ENCODE results near the gene CHST11.

Gene CHST11

GRCh38 chr12:104423273-104423672, 33.5 kb upstream of the CHST11 start:
- H3K4me3 ChIP-seq (ENCODE audit: low read depth in 1 of 2, low read length in 2 of 2), result no peak overlapping the region
- no peak overlapping the region for H3K9ac ChIP-seq (ENCODE audit: low read depth, low read length)
- H2AFZ ChIP-seq (ENCODE audit: low read depth, low read length), result no peak overlapping the region
- H3K4me2 ChIP-seq (ENCODE audit: insufficient read depth, low read length), result no peak overlapping the region
- H3K27me3 ChIP-seq (ENCODE audit: insufficient read depth, low read length, poor library complexity), result no peaks in the 10 kb centered on the region
- ATAC-seq (ENCODE audit: insufficient read depth, low read depth) (no peak), DNase-seq (no peak)
- no peaks in the 10 kb centered on the region for H3K9me3 ChIP-seq (ENCODE audit: insufficient read depth, low read length, severe bottlenecking)
- TF ChIP-seq EZH2 (IDR thresholded peaks at IDR 0.05; ENCODE audit: borderline replicate concordance, low read depth, low read length, severe bottlenecking), result no peak
- no peak for TF ChIP-seq CTCF (IDR thresholded peaks at IDR 0.05; ENCODE audit: borderline replicate concordance, extremely low read depth, low read length, poor library complexity, severe bottlenecking)
- no peak overlapping the region for H3K27ac ChIP-seq (ENCODE audit: low read length)
- H4K20me1 ChIP-seq (ENCODE audit: insufficient read depth, low read length), result no peaks in the 10 kb centered on the region
- no peaks in the 10 kb centered on the region for H3K4me1 ChIP-seq (ENCODE audit: insufficient read depth, low read length)
- H3K79me2 ChIP-seq (ENCODE audit: insufficient read depth, low read length), result no peaks in the 10 kb centered on the region
- no peaks in the 10 kb centered on the region for H3K36me3 ChIP-seq (ENCODE audit: insufficient read depth, low read length)

GRCh38 chr12:104423809-104424208, 32.9 kb upstream of the CHST11 start:
- no peak overlapping the region for H3K4me2 ChIP-seq (ENCODE audit: insufficient read depth, low read length)
- ATAC-seq (ENCODE audit: insufficient read depth, low read depth) (no peak), DNase-seq (no peak)
- H3K27ac ChIP-seq (ENCODE audit: low read length), result no peak overlapping the region
- no peaks in the 10 kb centered on the region for H4K20me1 ChIP-seq (ENCODE audit: insufficient read depth, low read length)
- H3K4me3 ChIP-seq (ENCODE audit: low read depth in 1 of 2, low read length in 2 of 2), result no peak overlapping the region
- H3K9me3 ChIP-seq (ENCODE audit: insufficient read depth, low read length, severe bottlenecking), result no peaks in the 10 kb centered on the region
- no peaks in the 10 kb centered on the region for H3K4me1 ChIP-seq (ENCODE audit: insufficient read depth, low read length)
- H2AFZ ChIP-seq (ENCODE audit: low read depth, low read length), result no peak overlapping the region
- H3K9ac ChIP-seq (ENCODE audit: low read depth, low read length), result no peak overlapping the region
- H3K79me2 ChIP-seq (ENCODE audit: insufficient read depth, low read length), result no peaks in the 10 kb centered on the region
- no peaks in the 10 kb centered on the region for H3K27me3 ChIP-seq (ENCODE audit: insufficient read depth, low read length, poor library complexity)
- TF ChIP-seq CTCF (IDR thresholded peaks at IDR 0.05; ENCODE audit: borderline replicate concordance, extremely low read depth, low read length, poor library complexity, severe bottlenecking) (no peak), EZH2 (IDR thresholded peaks at IDR 0.05; ENCODE audit: borderline replicate concordance, low read depth, low read length, severe bottlenecking) (no peak)
- H3K36me3 ChIP-seq (ENCODE audit: insufficient read depth, low read length), result no peaks in the 10 kb centered on the region

- TF ChIP-seq EZH2 (IDR thresholded peaks at IDR 0.05; ENCODE audit: borderline replicate concordance, low read depth, low read length, severe bottlenecking) (no peak), CTCF (IDR thresholded peaks at IDR 0.05; ENCODE audit: borderline replicate concordance, extremely low read depth, low read length, poor library complexity, severe bottlenecking) (no peak)
- Histone ChIP-seq H2AFZ (ENCODE audit: low read depth, low read length) (no peak overlapping the region), H3K27ac (ENCODE audit: low read length) (no peak overlapping the region), H3K27me3 (ENCODE audit: insufficient read depth, low read length, poor library complexity) (no peaks in the 10 kb centered on the region), H3K4me3 (ENCODE audit: low read depth in 1 of 2, low read length in 2 of 2) (no peak overlapping the region), H4K20me1 (ENCODE audit: insufficient read depth, low read length) (no peaks in the 10 kb centered on the region), H3K9me3 (ENCODE audit: insufficient read depth, low read length, severe bottlenecking) (no peaks in the 10 kb centered on the region), H3K9ac (ENCODE audit: low read depth, low read length) (no peak overlapping the region), H3K79me2 (ENCODE audit: insufficient read depth, low read length) (no peaks in the 10 kb centered on the region), H3K4me2 (ENCODE audit: insufficient read depth, low read length) (no peak overlapping the region), H3K36me3 (ENCODE audit: insufficient read depth, low read length) (no peaks in the 10 kb centered on the region), H3K4me1 (ENCODE audit: insufficient read depth, low read length) (no peaks in the 10 kb centered on the region)
- ATAC-seq (ENCODE audit: insufficient read depth, low read depth) (no peak), DNase-seq (no peak)
Measured at GRCh38 chr12:104424955-104425354, 31.8 kb upstream of the CHST11 start.

- TF ChIP-seq CTCF (IDR thresholded peaks at IDR 0.05; ENCODE audit: borderline replicate concordance, extremely low read depth, low read length, poor library complexity, severe bottlenecking) (no peak), EZH2 (IDR thresholded peaks at IDR 0.05; ENCODE audit: borderline replicate concordance, low read depth, low read length, severe bottlenecking) (no peak)
- no peak overlapping the region for H2AFZ ChIP-seq (ENCODE audit: low read depth, low read length)
- H3K27me3 ChIP-seq (ENCODE audit: insufficient read depth, low read length, poor library complexity), result no peaks in the 10 kb centered on the region
- H3K79me2 ChIP-seq (ENCODE audit: insufficient read depth, low read length), result no peaks in the 10 kb centered on the region
- no peak overlapping the region for H3K27ac ChIP-seq (ENCODE audit: low read length)
- no peaks in the 10 kb centered on the region for H3K36me3 ChIP-seq (ENCODE audit: insufficient read depth, low read length)
- no peaks in the 10 kb centered on the region for H3K4me1 ChIP-seq (ENCODE audit: insufficient read depth, low read length)
- no peaks in the 10 kb centered on the region for H3K9me3 ChIP-seq (ENCODE audit: insufficient read depth, low read length, severe bottlenecking)
- H3K4me2 ChIP-seq (ENCODE audit: insufficient read depth, low read length), result no peak overlapping the region
- DNase-seq (no peak), ATAC-seq (ENCODE audit: insufficient read depth, low read depth) (no peak)
- no peak overlapping the region for H3K4me3 ChIP-seq (ENCODE audit: low read depth in 1 of 2, low read length in 2 of 2)
- H4K20me1 ChIP-seq (ENCODE audit: insufficient read depth, low read length), result no peaks in the 10 kb centered on the region
- no peak overlapping the region for H3K9ac ChIP-seq (ENCODE audit: low read depth, low read length)
Measured at GRCh38 chr12:104425614-104426013, 31.1 kb upstream of the CHST11 start.

Measured in DND-41 (cell line).